Adrenal gland (tissue), 5 donors: Measurements from ENCODE around the gene TBC1D26.
"Not testable (repeated sequence)": the region's sequence is repeated elsewhere in the genome, so short reads cannot be mapped to it uniquely, and the experiment has no call there.

Experiments
- POLR2A ChIP-seq, 2 donors: fragments of 450-650 bp; IDR thresholded peaks; one replicate each; pipeline ENCODE4 v1.6.1; 2017; ENCODE audit warnings: antibody characterized with exemption in 2 of 2, mild to moderate bottlenecking in 2 of 2, moderate library complexity in 1 of 2
- TF ChIP-seq, protein P1 (sequence below), 6 experiments: fragments of 450-650 bp in 4 of 6; fragments of 200-600 bp in 2 of 6; sonication (generic) in 1 of 6; IDR thresholded peaks; 1 replicate in 5 of 6; 2 replicates in 1 of 6; pipeline versions ENCODE4 v1.5.1 to v1.8.0; 2016 to 2021; ENCODE audit warnings: antibody characterized with exemption in 6 of 6, mild to moderate bottlenecking in 2 of 6, moderate library complexity in 1 of 6
- donor health status: DM: no; HTN: no; CAD: no.

DNA sequence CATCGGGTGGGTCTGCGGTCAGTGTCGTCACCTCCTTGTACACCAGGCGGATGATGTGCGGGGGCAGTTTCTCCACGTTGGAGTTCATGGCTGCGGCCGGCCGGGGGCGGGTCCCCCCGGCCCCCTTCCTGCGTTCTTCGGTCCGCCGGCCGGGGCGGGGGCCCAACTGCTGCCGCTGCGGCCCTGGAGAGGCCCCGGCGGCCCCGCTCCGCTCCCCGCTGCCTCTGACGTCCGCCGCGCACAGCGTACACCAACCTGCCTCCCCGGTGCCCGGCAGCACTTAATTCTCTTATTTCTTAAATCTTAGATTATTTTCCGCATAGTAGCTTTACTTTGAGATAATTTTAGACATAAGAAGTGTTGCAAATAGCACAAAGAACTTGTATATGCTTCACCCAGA, 27.3 kb upstream of the TBC1D26 start:
- TF ChIP-seq, protein P1, sequence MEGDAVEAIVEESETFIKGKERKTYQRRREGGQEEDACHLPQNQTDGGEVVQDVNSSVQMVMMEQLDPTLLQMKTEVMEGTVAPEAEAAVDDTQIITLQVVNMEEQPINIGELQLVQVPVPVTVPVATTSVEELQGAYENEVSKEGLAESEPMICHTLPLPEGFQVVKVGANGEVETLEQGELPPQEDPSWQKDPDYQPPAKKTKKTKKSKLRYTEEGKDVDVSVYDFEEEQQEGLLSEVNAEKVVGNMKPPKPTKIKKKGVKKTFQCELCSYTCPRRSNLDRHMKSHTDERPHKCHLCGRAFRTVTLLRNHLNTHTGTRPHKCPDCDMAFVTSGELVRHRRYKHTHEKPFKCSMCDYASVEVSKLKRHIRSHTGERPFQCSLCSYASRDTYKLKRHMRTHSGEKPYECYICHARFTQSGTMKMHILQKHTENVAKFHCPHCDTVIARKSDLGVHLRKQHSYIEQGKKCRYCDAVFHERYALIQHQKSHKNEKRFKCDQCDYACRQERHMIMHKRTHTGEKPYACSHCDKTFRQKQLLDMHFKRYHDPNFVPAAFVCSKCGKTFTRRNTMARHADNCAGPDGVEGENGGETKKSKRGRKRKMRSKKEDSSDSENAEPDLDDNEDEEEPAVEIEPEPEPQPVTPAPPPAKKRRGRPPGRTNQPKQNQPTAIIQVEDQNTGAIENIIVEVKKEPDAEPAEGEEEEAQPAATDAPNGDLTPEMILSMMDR (IDR thresholded peaks at IDR 0.05): not testable (repeated sequence)
- not testable (repeated sequence) for TF ChIP-seq POLR2A (IDR thresholded peaks at IDR 0.05)
